Natural killer cell (primary cell): ENCODE measurements around the gene CLPTM1. TPM values are rescaled to one million over a fixed set of nuclear protein-coding genes. Genes with fewer than 3 reads are reported as not detected.
A peak's percentile ranks its signal among the peaks of the same experiment; 100 is the strongest.

ENCODE experiments used
- ATAC-seq, 3 donors: fragments of 150-1000 bp in 2 of 3; fragments of 200-7000 bp in 1 of 3; cut with Tn5 transposase; 1 replicate in 1 of 3; 2 replicates in 2 of 3; pipeline ENCODE4 v1.10.0; 2021; ENCODE audit warnings: mild to moderate bottlenecking in 2 of 3, moderate library complexity in 2 of 3
- DNase-seq, 2 donors: peaks; one replicate each; pipeline versions ENCODE4 v3.0.0 to v3.0.0-alpha.2; 2013 to 2021; ENCODE audit warnings: mixed read lengths in 1 of 2
- H3K27ac ChIP-seq: one replicate; pipeline ENCODE4 v1.5.1; 2013; ENCODE audit warnings: mild to moderate bottlenecking, low read length
- H3K27me3 ChIP-seq: one replicate; pipeline ENCODE4 v1.6.1; 2013; ENCODE audit warnings: low read length; ENCODE audit not compliant: control insufficient read depth, insufficient read depth
- H3K36me3 ChIP-seq: one replicate; pipeline ENCODE4 v1.6.1; 2013; ENCODE audit warnings: low read length; ENCODE audit not compliant: control insufficient read depth, insufficient read depth
- H3K4me1 ChIP-seq: one replicate; pipeline ENCODE4 v1.6.1; 2013; ENCODE audit warnings: low read length; ENCODE audit not compliant: control insufficient read depth, insufficient read depth
- H3K4me3 ChIP-seq: one replicate; pipeline ENCODE4 v1.5.1; 2013; ENCODE audit warnings: low read length
- H3K9me3 ChIP-seq: one replicate; pipeline ENCODE4 v1.6.1; 2013; ENCODE audit warnings: low read length; ENCODE audit not compliant: control insufficient read depth, insufficient read depth
- H3K27ac Mint-ChIP-seq, 2 donors: one replicate each; pipeline ENCODE4 v1.8.0; 2022; ENCODE audit warnings: mild to moderate bottlenecking in 2 of 2, mixed read lengths in 2 of 2, moderate library complexity in 1 of 2
- H3K27me3 Mint-ChIP-seq, 2 donors: one replicate each; pipeline ENCODE4 v1.8.0; 2022; ENCODE audit warnings: low read depth in 2 of 2, mixed read lengths in 2 of 2
- H3K36me3 Mint-ChIP-seq: one replicate; pipeline ENCODE4 v1.8.0; 2022; ENCODE audit warnings: mixed read lengths
- H3K4me1 Mint-ChIP-seq, 2 donors: one replicate each; pipeline ENCODE4 v1.8.0; 2022; ENCODE audit warnings: mixed read lengths in 2 of 2
- H3K4me3 Mint-ChIP-seq: one replicate; pipeline ENCODE4 v1.8.0; 2022; ENCODE audit warnings: mild to moderate bottlenecking, moderate library complexity, mixed read lengths
- H3K9me3 Mint-ChIP-seq, 2 donors: one replicate each; pipeline ENCODE4 v1.8.0; 2022; ENCODE audit warnings: mixed read lengths in 2 of 2
- WGBS: methylation state at CpG from one replicate; pipeline ENCODE4 v1.1.7; 2013; ENCODE audit warnings: missing lambda C conversion rate; ENCODE audit not compliant: insufficient coverage; 5-methylcytosine and 5-hydroxymethylcytosine counted together
- intact Hi-C: fragments of 100-400 bp; cut with micrococcal nuclease; formaldehyde crosslinking; loops from one replicate; pipeline ENCODE4 v1.14.2; 2022
- total RNA-seq, 4 donors: library from RNA; stranded (reverse); fragments of 120-200 nt in 1 of 4; gene quantifications; one replicate each; pipeline versions ENCODE4 v1.2.3 to v1.2.4, GENCODE V29; 2013 to 2022
- TF ChIP-seq, protein P1 (sequence below): fragments of 200-600 bp; IDR thresholded peaks from one replicate; pipeline ENCODE4 v1.8.0; 2022; ENCODE audit warnings: antibody characterized with exemption

Gene CLPTM1
- total RNA-seq, 3 donors from 2014 or later (not counting 1 experiment from before 2014, with no cell fraction given): 97.1 to 125 (median 120) TPM

GRCh38 chr19:44992336-44993163 is 37.4 kb downstream of the CLPTM1 start:
- no peaks in the 10 kb centered on the region for H3K27me3 ChIP-seq
- Mint-ChIP-seq H3K27ac (no peak overlapping the region), H3K36me3 (no peaks in the 10 kb centered on the region), H3K9me3 (no peaks in the 10 kb centered on the region), H3K27me3 (no peaks in the 10 kb centered on the region), H3K4me3 (no peak overlapping the region), H3K4me1 (peaks cover 0 to 14% of the 10 kb centered on the region in 2 donors)
- intact Hi-C loops: no loop called here
- TF ChIP-seq, protein P1, sequence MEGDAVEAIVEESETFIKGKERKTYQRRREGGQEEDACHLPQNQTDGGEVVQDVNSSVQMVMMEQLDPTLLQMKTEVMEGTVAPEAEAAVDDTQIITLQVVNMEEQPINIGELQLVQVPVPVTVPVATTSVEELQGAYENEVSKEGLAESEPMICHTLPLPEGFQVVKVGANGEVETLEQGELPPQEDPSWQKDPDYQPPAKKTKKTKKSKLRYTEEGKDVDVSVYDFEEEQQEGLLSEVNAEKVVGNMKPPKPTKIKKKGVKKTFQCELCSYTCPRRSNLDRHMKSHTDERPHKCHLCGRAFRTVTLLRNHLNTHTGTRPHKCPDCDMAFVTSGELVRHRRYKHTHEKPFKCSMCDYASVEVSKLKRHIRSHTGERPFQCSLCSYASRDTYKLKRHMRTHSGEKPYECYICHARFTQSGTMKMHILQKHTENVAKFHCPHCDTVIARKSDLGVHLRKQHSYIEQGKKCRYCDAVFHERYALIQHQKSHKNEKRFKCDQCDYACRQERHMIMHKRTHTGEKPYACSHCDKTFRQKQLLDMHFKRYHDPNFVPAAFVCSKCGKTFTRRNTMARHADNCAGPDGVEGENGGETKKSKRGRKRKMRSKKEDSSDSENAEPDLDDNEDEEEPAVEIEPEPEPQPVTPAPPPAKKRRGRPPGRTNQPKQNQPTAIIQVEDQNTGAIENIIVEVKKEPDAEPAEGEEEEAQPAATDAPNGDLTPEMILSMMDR: no peak
- ATAC-seq (no peak), DNase-seq (no peak)
- H3K27ac ChIP-seq: no peak overlapping the region
- H3K4me3 ChIP-seq: no peak overlapping the region
- WGBS: 88% methylated on average over 44 of the region's 44 CpGs
- peaks cover 39% of the 10 kb centered on the region for H3K36me3 ChIP-seq
- no peaks in the 10 kb centered on the region for H3K9me3 ChIP-seq
- peaks cover 7% of the 10 kb centered on the region for H3K4me1 ChIP-seq

- Histone ChIP-seq H3K36me3 (peaks cover 30% of the 10 kb centered on the region), H3K27me3 (no peaks in the 10 kb centered on the region), H3K4me3 (no peak overlapping the region), H3K27ac (no peak overlapping the region), H3K4me1 (peaks cover 7% of the 10 kb centered on the region), H3K9me3 (no peaks in the 10 kb centered on the region)
- DNase-seq (no peak), ATAC-seq (no peak)
- no peaks in the 10 kb centered on the region for H3K36me3 Mint-ChIP-seq
- peaks cover 0 to 11% of the 10 kb centered on the region in 2 donors for H3K4me1 Mint-ChIP-seq
- TF ChIP-seq, protein P1: no peak
- H3K27ac Mint-ChIP-seq: no peak overlapping the region
- no peaks in the 10 kb centered on the region for H3K27me3 Mint-ChIP-seq
- intact Hi-C loops: no loop called here
- no peaks in the 10 kb centered on the region for H3K9me3 Mint-ChIP-seq
- WGBS: 97% methylated on average over 6 of the region's 6 CpGs
- no peak overlapping the region for H3K4me3 Mint-ChIP-seq
These were observed 38.3 kb downstream of the CLPTM1 start for GRCh38 chr19:44993526-44993925.

- H3K4me1 Mint-ChIP-seq: peaks cover 0 to 7% of the 10 kb centered on the region in 2 donors
- H3K36me3 Mint-ChIP-seq: no peaks in the 10 kb centered on the region
- H3K27ac ChIP-seq: no peak overlapping the region
- TF ChIP-seq, protein P1: no peak
- intact Hi-C loops: no loop called here
- ATAC-seq (no peak), DNase-seq (no peak)
- 96% methylated on average over 12 of the region's 12 CpGs for WGBS
- H3K27me3 Mint-ChIP-seq: no peaks in the 10 kb centered on the region
- no peak overlapping the region for H3K4me3 ChIP-seq
- H3K4me3 Mint-ChIP-seq: no peak overlapping the region
- peak overlapping the region in 1 of 2 donors; percentile 13 for H3K27ac Mint-ChIP-seq
- H3K9me3 ChIP-seq: no peaks in the 10 kb centered on the region
- H3K27me3 ChIP-seq: no peaks in the 10 kb centered on the region
- H3K36me3 ChIP-seq: peaks cover 25% of the 10 kb centered on the region
- peaks cover 6% of the 10 kb centered on the region for H3K4me1 ChIP-seq
- H3K9me3 Mint-ChIP-seq: no peaks in the 10 kb centered on the region
These were observed 38.9 kb downstream of the CLPTM1 start for GRCh38 chr19:44993926-44994537.
